GM10266 (cell line): ENCODE results near the gene RPL19.
A peak's percentile ranks its signal among the peaks of the same experiment; 100 is the strongest.

Experiments
- DNase-seq: peaks from one replicate; pipeline ENCODE4 v3.0.0; 2012; ENCODE audit errors: extremely low spot score
- CTCF ChIP-seq: IDR thresholded peaks from 2 replicates; pipeline ENCODE4 v1.5.1; 2012; ENCODE audit warnings: mild to moderate bottlenecking, low read depth; ENCODE audit not compliant: control insufficient read depth, insufficient read depth; ENCODE audit errors: missing control alignments

RPL19 gene

GRCh38 chr17:39225959-39226683, 26.0 kb downstream of the RPL19 start:
- no peak for DNase-seq
- TF ChIP-seq CTCF = no peak

GRCh38 chr17:39227364-39227919, 27.4 kb downstream of the RPL19 start:
- DNase-seq = no peak
- no peak for TF ChIP-seq CTCF

- no peak for TF ChIP-seq CTCF
- no peak for DNase-seq
These were observed 29.3 kb downstream of the RPL19 start for GRCh38 chr17:39229274-39229913.

GRCh38 chr17:39230361-39230760, 30.3 kb downstream of the RPL19 start:
- TF ChIP-seq CTCF = no peak

GRCh38 chr17:39231091-39231561, 31.0 kb downstream of the RPL19 start:
- no peak for DNase-seq
- TF ChIP-seq CTCF = no peak

More at GRCh38 chr17:39230361-39230760, 30.3 kb downstream of the RPL19 start:
- no peak for DNase-seq

GRCh38 chr17:39231591-39232551, 31.8 kb downstream of the RPL19 start:
- DNase-seq = peak; percentile 84
- TF ChIP-seq CTCF = peak; percentile 75
